ENCODE results near the gene ALDH1L1. TPM values are rescaled to one million over a fixed set of nuclear protein-coding genes. Genes with fewer than 3 reads are reported as not detected.

ALDH1L1 gene
- total and polyA plus RNA-seq, 9 of the 15 experiments (the other 6 are each of a cell fraction or from before 2014, with no cell fraction given): 0.06 to 1.9 (median 0.57) TPM; not detected in 1

DNA sequence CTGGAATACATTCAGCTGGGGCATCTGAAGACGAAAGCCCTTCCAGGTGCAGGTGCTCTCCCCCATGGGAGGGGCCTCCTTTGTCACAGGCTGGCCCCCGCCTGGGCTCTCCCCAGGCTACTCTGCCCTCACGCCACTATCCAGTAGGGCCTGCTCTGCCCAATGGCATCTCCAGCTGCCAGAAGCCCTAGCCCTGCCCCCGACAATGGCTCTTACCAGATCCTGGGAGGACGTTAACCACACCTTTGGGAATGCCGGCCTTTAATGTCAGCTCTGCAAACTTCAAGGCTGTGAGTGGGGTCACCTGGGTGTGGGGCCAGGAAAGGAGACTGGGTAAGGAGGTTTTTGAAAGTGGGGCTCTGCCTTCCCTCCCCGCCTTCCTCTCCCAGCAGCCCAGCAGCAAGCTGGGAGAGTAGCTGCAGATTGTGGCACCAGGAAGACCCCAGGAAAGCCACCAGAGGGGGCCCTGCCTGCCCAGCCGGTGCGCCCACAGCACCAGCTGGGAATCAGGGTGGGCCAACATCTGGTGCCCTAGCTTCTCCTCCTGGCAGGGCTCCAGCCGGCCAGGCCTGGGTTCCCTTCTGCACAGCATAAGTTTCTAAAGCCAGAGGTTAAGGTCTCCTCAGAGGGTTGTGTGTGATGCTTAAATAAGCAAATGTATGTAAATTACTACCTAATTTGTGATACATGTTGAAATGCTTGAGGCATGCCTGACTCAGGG is 56.1 kb downstream of the ALDH1L1 start (continued):
- TF ChIP-seq, protein P1, sequence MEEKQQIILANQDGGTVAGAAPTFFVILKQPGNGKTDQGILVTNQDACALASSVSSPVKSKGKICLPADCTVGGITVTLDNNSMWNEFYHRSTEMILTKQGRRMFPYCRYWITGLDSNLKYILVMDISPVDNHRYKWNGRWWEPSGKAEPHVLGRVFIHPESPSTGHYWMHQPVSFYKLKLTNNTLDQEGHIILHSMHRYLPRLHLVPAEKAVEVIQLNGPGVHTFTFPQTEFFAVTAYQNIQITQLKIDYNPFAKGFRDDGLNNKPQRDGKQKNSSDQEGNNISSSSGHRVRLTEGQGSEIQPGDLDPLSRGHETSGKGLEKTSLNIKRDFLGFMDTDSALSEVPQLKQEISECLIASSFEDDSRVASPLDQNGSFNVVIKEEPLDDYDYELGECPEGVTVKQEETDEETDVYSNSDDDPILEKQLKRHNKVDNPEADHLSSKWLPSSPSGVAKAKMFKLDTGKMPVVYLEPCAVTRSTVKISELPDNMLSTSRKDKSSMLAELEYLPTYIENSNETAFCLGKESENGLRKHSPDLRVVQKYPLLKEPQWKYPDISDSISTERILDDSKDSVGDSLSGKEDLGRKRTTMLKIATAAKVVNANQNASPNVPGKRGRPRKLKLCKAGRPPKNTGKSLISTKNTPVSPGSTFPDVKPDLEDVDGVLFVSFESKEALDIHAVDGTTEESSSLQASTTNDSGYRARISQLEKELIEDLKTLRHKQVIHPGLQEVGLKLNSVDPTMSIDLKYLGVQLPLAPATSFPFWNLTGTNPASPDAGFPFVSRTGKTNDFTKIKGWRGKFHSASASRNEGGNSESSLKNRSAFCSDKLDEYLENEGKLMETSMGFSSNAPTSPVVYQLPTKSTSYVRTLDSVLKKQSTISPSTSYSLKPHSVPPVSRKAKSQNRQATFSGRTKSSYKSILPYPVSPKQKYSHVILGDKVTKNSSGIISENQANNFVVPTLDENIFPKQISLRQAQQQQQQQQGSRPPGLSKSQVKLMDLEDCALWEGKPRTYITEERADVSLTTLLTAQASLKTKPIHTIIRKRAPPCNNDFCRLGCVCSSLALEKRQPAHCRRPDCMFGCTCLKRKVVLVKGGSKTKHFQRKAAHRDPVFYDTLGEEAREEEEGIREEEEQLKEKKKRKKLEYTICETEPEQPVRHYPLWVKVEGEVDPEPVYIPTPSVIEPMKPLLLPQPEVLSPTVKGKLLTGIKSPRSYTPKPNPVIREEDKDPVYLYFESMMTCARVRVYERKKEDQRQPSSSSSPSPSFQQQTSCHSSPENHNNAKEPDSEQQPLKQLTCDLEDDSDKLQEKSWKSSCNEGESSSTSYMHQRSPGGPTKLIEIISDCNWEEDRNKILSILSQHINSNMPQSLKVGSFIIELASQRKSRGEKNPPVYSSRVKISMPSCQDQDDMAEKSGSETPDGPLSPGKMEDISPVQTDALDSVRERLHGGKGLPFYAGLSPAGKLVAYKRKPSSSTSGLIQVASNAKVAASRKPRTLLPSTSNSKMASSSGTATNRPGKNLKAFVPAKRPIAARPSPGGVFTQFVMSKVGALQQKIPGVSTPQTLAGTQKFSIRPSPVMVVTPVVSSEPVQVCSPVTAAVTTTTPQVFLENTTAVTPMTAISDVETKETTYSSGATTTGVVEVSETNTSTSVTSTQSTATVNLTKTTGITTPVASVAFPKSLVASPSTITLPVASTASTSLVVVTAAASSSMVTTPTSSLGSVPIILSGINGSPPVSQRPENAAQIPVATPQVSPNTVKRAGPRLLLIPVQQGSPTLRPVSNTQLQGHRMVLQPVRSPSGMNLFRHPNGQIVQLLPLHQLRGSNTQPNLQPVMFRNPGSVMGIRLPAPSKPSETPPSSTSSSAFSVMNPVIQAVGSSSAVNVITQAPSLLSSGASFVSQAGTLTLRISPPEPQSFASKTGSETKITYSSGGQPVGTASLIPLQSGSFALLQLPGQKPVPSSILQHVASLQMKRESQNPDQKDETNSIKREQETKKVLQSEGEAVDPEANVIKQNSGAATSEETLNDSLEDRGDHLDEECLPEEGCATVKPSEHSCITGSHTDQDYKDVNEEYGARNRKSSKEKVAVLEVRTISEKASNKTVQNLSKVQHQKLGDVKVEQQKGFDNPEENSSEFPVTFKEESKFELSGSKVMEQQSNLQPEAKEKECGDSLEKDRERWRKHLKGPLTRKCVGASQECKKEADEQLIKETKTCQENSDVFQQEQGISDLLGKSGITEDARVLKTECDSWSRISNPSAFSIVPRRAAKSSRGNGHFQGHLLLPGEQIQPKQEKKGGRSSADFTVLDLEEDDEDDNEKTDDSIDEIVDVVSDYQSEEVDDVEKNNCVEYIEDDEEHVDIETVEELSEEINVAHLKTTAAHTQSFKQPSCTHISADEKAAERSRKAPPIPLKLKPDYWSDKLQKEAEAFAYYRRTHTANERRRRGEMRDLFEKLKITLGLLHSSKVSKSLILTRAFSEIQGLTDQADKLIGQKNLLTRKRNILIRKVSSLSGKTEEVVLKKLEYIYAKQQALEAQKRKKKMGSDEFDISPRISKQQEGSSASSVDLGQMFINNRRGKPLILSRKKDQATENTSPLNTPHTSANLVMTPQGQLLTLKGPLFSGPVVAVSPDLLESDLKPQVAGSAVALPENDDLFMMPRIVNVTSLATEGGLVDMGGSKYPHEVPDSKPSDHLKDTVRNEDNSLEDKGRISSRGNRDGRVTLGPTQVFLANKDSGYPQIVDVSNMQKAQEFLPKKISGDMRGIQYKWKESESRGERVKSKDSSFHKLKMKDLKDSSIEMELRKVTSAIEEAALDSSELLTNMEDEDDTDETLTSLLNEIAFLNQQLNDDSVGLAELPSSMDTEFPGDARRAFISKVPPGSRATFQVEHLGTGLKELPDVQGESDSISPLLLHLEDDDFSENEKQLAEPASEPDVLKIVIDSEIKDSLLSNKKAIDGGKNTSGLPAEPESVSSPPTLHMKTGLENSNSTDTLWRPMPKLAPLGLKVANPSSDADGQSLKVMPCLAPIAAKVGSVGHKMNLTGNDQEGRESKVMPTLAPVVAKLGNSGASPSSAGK (IDR thresholded peaks at IDR 0.05): no peak
- TF ChIP-seq, protein P2, sequence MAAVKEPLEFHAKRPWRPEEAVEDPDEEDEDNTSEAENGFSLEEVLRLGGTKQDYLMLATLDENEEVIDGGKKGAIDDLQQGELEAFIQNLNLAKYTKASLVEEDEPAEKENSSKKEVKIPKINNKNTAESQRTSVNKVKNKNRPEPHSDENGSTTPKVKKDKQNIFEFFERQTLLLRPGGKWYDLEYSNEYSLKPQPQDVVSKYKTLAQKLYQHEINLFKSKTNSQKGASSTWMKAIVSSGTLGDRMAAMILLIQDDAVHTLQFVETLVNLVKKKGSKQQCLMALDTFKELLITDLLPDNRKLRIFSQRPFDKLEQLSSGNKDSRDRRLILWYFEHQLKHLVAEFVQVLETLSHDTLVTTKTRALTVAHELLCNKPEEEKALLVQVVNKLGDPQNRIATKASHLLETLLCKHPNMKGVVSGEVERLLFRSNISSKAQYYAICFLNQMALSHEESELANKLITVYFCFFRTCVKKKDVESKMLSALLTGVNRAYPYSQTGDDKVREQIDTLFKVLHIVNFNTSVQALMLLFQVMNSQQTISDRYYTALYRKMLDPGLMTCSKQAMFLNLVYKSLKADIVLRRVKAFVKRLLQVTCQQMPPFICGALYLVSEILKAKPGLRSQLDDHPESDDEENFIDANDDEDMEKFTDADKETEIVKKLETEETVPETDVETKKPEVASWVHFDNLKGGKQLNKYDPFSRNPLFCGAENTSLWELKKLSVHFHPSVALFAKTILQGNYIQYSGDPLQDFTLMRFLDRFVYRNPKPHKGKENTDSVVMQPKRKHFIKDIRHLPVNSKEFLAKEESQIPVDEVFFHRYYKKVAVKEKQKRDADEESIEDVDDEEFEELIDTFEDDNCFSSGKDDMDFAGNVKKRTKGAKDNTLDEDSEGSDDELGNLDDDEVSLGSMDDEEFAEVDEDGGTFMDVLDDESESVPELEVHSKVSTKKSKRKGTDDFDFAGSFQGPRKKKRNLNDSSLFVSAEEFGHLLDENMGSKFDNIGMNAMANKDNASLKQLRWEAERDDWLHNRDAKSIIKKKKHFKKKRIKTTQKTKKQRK (IDR thresholded peaks at IDR 0.05; ENCODE audit: borderline replicate concordance, low read depth, low read length): no peak
